Liver (tissue), 2 donors: ENCODE data around the gene NUAK1.

ENCODE experiments used
- CTCF ChIP-seq: fragments of 150-350 bp; IDR thresholded peaks from 2 replicates; pipeline ENCODE4 v1.5.1; 2017; ENCODE audit warnings: improper control_type of control experiment, low read depth, low read length; ENCODE audit not compliant: missing input control
- MAX ChIP-seq: IDR thresholded peaks from 2 replicates; pipeline ENCODE4 v1.6.1; 2016; ENCODE audit warnings: antibody characterized with exemption
- YY1 ChIP-seq: IDR thresholded peaks from 2 replicates; pipeline ENCODE4 v1.6.1; 2016; ENCODE audit warnings: antibody characterized with exemption, mild to moderate bottlenecking
- donor health status: healthy.

GRCh38 chr12:106039242-106039641 is 99.5 kb downstream of the NUAK1 start:
- TF ChIP-seq CTCF, result no peak
- no peak for TF ChIP-seq YY1
- no peak for TF ChIP-seq MAX
